ENCODE measurements around the gene ZNF37A. TPM values are rescaled to one million over a fixed set of nuclear protein-coding genes. Genes with fewer than 3 reads are reported as not detected.
"Not testable (repeated sequence)": the region's sequence is repeated elsewhere in the genome, so short reads cannot be mapped to it uniquely, and the experiment has no call there.

The ZNF37A gene
- total RNA-seq, 1 donor from 2014 or later = 20.3 TPM

GRCh38 chr10:38147686-38148085, 53.5 kb downstream of the ZNF37A start:
- intact Hi-C loops (cut with micrococcal nuclease) = no loop called here

DNA sequence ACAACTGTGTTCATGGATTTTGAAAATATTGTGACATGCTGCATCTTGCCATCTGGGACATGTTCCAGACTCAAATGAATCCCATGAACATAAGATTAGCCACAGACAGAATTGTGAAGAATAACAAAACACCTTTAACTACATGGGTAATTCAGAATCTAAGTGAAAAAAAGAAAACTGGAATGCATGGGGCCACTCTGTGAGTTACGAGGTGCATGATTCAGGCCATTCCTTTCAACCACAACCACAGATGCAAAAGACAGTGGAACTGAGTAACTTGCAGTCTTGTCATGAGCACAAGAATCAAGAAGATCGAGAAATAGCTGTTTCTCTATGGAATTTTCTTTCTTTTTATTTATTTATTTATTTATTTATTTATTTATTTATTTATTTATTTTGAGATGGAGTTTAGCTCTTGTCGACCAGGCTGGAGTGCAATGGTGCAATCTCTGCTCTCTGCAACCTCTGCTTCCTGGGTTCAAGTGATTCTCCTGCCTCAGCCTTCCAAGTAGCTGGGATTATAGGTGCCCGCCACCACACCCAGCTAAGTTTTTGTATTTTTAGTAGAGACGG, 56.8 kb downstream of the ZNF37A start:
- intact Hi-C loops (cut with micrococcal nuclease) = not testable (repeated sequence)

GRCh38 chr10:38156416-38157269, 62.5 kb downstream of the ZNF37A start:
- intact Hi-C loops (cut with micrococcal nuclease) = no loop called here

- intact Hi-C loops (cut with micrococcal nuclease) = no loop called here
These were observed 63.1 kb downstream of the ZNF37A start for GRCh38 chr10:38157270-38157685.

- intact Hi-C loops (cut with micrococcal nuclease) = no loop called here
These were observed 64.9 kb downstream of the ZNF37A start for GRCh38 chr10:38159004-38159403.

DNA sequence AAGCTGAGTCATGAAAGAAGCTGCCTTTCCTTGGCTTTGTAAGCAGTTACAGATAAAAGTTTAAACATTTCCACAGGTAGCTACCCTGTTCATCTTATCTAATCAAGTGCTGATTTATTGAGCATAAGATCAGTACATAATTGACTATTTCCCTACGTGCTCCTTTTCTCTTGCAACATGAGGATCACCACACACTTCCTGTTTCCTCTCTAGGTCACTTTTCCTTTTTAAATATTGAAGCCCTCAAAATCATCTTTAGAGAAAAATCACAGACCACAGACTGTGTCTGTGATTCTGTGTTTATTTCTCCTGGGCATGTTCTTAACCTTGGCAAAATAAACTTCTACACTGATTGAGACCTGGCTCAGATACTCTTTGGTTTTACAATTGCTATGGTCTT, 69.5 kb downstream of the ZNF37A start:
- intact Hi-C loops (cut with micrococcal nuclease) = no loop called here

DNA sequence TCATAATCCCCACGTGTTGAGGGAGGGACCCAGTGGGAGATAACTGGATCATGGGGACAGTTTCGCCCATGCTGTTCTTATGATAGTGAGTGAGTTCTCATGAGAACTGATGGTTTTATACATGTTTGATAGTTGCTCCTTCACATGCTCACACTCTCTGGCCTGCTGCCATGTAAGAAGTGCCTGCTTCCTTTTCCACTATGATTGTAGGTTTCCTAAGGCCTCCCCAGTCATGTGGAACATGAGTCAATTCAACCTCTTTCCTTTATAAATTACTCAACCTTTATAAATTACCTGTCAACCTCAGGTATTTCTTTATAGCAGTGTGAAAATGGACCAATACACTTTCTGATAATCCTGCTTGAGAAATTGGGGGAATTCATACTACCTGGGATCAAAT, 80.2 kb downstream of the ZNF37A start:
- intact Hi-C loops (cut with micrococcal nuclease) = no loop called here

DNA sequence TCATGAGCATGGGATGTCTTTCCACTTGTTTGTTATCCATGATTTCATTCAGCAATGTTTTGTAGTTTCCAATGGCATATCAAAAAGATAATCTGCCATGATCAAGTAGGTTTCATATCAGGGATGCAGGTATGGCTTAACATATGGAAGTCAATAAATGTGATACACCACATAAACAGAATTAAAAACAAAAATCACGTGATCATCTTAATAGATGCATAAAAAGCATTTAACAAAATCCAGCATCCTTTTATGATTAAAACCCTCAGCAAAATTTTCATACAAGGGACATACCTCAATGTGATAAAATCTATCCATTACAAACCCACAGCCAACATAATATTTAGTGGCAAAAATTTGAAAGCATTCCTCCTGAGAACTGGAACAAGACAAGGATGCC, 90.3 kb downstream of the ZNF37A start:
- intact Hi-C loops (cut with micrococcal nuclease) = no loop called here

Other genes starting within 250 kb of the ZNF37A start
- 9.0 and 9.9 TPM in 2 replicates for gene ZNF248, start 236.7 kb upstream of the ZNF37A start, total RNA-seq
- gene ZNF25, start 117.7 kb upstream of the ZNF37A start, total RNA-seq = 5.0 and 5.6 TPM in 2 replicates
- gene ZNF33A, start 83.7 kb upstream of the ZNF37A start, total RNA-seq = 31.8 and 33.2 TPM in 2 replicates

Measured in T-helper 2 cell treated with Interferon-gamma antibody and Interleukin-4, amounts not matched to agents 100 ng/mL and 5 ng/mL, for 36 hours (primary cell).